K562 treated with DMSO at 1 percent for 4 hours (cell line): ENCODE measurements around the gene INTS12. TPM values are rescaled to one million over a fixed set of nuclear protein-coding genes. Genes with fewer than 3 reads are reported as not detected.

Source experiments
- total RNA-seq: library from RNA; unstranded; fragments of 300-600 nt; gene quantifications from 2 replicates; pipeline ENCODE4 v1.2.3, GENCODE V29; 2022; ENCODE audit not compliant: insufficient read depth

Gene INTS12, protein sequence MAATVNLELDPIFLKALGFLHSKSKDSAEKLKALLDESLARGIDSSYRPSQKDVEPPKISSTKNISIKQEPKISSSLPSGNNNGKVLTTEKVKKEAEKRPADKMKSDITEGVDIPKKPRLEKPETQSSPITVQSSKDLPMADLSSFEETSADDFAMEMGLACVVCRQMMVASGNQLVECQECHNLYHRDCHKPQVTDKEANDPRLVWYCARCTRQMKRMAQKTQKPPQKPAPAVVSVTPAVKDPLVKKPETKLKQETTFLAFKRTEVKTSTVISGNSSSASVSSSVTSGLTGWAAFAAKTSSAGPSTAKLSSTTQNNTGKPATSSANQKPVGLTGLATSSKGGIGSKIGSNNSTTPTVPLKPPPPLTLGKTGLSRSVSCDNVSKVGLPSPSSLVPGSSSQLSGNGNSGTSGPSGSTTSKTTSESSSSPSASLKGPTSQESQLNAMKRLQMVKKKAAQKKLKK
- 19.2 and 21.4 TPM in 2 replicates for total RNA-seq

DNA sequence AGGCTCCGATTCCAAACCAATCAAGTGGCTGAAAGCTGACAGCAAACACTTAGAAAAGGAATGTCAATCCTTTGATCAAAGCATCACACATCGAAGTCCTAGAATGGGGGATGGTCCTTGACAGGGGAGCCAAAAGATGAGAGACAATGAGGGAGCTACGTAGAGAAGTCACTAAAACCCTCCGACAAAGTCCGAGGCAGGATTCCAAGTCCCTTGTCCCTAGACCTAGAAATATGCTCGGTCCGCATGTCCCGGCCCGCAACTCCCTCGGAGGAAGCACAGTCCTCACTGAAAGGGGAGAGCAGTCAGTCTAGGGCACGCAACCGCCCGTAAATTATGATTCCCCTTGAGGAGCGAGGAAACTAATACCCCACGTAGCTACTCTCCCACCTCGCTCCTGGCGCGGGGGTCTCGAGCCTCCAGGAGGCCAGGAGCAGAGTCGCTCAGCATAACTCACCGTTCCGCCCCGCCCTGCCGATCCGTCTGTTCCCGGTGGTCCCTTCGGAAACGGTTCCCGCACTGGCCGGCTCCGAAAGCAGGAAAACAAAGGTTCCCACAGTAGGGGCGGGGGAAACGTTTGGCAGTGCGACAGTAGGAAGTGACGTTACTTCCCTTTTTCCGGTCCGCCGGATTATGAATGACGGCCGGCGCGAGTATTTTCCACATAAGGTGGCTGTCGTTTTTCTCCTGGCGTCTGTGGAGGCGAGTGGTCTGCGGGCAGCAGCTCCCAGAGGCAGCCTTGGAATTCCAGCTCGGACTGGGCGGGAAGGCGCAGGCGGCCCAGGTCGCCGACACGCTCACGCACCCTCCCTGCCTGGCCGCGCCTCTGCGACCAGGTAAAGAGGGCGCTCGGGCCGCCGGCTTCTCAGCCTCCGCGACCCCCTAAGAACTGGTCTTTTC lies at the start of gene INTS12, which contains the start of gene GSTCD:
Gene INTS12 (minus strand): TSS at position 509 of the 900 bp plus-strand sequence. CDS start 8,684 bp downstream, outside the sequence.
Gene GSTCD (plus strand): TSS at position 604 of the 900 bp plus-strand sequence. CDS start 8,830 bp downstream, outside the sequence.

Other genes with a start within 250 kb of the INTS12 start
- gene PPA2, start 234.6 kb downstream of the INTS12 start, total RNA-seq, result 29.0 and 33.3 TPM in 2 replicates
- gene ARHGEF38, start 156.1 kb downstream of the INTS12 start, total RNA-seq, result not detected in 2 replicates
- gene GSTCD, start 95 bp upstream of the INTS12 start, total RNA-seq, result 7.2 and 8.6 TPM in 2 replicates
- not detected in 2 replicates for gene NPNT, start 186.8 kb upstream of the INTS12 start, total RNA-seq